IMR-90 (cell line): Measurements from ENCODE around the gene ENHO. TPM values are rescaled to one million over a fixed set of nuclear protein-coding genes. Genes with fewer than 3 reads are reported as not detected.

Experiments used
- ATAC-seq: fragments of 200-7000 bp; cut with Tn5 transposase; 2 replicates; pipeline ENCODE4 v1.9.1; 2020; ENCODE audit warnings: low read depth, mild to moderate bottlenecking, moderate library complexity
- BruUV-seq: library from RNA; stranded (reverse); fragments of 400-500 nt; replicated peaks from 2 replicates; lab custom pipeline; 2021; lab: Mats Ljungman, UMichigan
- CTCF ChIA-PET: fragments of 300-600 bp; formaldehyde crosslinking; extraction: SDS; loops from one replicate; lab custom pipeline; 2021; ENCODE audit warnings: antibody characterized with exemption; lab: Yijun Ruan, JAX
- POLR2A ChIA-PET: fragments of 300-600 bp; sonication (Branson Sonifier 250); formaldehyde crosslinking; loops from one replicate; lab custom pipeline; 2022; ENCODE audit warnings: antibody characterized with exemption; ENCODE audit not compliant: unreplicated experiment; lab: Charles Lee
- DNase-seq: peaks from one replicate; pipeline ENCODE4 v3.0.0; 2013
- H2AFZ ChIP-seq: replicated peaks from 2 replicates; pipeline ENCODE3; 2013; ENCODE audit warnings: low read length, mild to moderate bottlenecking; ENCODE audit not compliant: poor library complexity
- H2AK5ac ChIP-seq: 2 replicates; pipeline ENCODE4 v1.6.1; 2013; ENCODE audit warnings: low read depth, low read length, inconsistent platforms
- H2AK9ac ChIP-seq: replicated peaks from 2 replicates; pipeline ENCODE3; 2013; ENCODE audit warnings: mild to moderate bottlenecking, low read depth, low read length, moderate library complexity; ENCODE audit not compliant: poor library complexity
- H2BK120ac ChIP-seq: 2 replicates; pipeline ENCODE4 v1.6.1; 2013; ENCODE audit warnings: low read depth, low read length, inconsistent platforms
- H2BK15ac ChIP-seq: 3 replicates; pipeline ENCODE4 v1.6.1; 2013; ENCODE audit warnings: low read depth, low read length, inconsistent platforms
- H2BK20ac ChIP-seq: 2 replicates; pipeline ENCODE4 v1.6.1; 2013; ENCODE audit warnings: low read depth, mild to moderate bottlenecking, inconsistent platforms, low read length, moderate library complexity
- H2BK5ac ChIP-seq: 2 replicates; pipeline ENCODE4 v1.6.1; 2013; ENCODE audit warnings: mild to moderate bottlenecking, low read depth, low read length, inconsistent platforms; ENCODE audit not compliant: poor library complexity, severe bottlenecking
- H3K14ac ChIP-seq: replicated peaks from 2 replicates; pipeline ENCODE4 v1.6.1; 2013; ENCODE audit warnings: low read depth, low read length, inconsistent platforms
- H3K18ac ChIP-seq: 2 replicates; pipeline ENCODE4 v1.6.1; 2013; ENCODE audit warnings: low read depth, low read length, control low read depth
- H3K23ac ChIP-seq: 2 replicates; pipeline ENCODE4 v1.6.1; 2013; ENCODE audit warnings: low read depth, low read length, inconsistent platforms
- H3K27ac ChIP-seq: 2 replicates; pipeline ENCODE4 v1.5.1; 2013; ENCODE audit warnings: mild to moderate bottlenecking, control low read depth, low read length; ENCODE audit not compliant: insufficient read depth
- H3K27me3 ChIP-seq: 2 replicates; pipeline ENCODE4 v1.6.1; 2013; ENCODE audit warnings: low read length; ENCODE audit not compliant: control insufficient read depth, insufficient read depth
- H3K36me3 ChIP-seq: 2 replicates; pipeline ENCODE4 v1.6.1; 2013; ENCODE audit warnings: low read length, mixed read lengths; ENCODE audit not compliant: control insufficient read depth, insufficient read depth
- H3K4ac ChIP-seq: 2 replicates; pipeline ENCODE4 v1.6.1; 2013; ENCODE audit warnings: low read depth, low read length, inconsistent platforms
- H3K4me1 ChIP-seq: 2 replicates; pipeline ENCODE4 v1.6.1; 2013; ENCODE audit warnings: low read length, mixed read lengths; ENCODE audit not compliant: control insufficient read depth, insufficient read depth
- H3K4me2 ChIP-seq: 2 replicates; pipeline ENCODE4 v1.6.1; 2013; ENCODE audit warnings: low read depth, mild to moderate bottlenecking, control low read depth, low read length, moderate library complexity
- H3K4me3 ChIP-seq: 2 replicates; pipeline ENCODE4 v1.5.1; 2013; ENCODE audit warnings: low read depth, mild to moderate bottlenecking, control low read depth, low read length, moderate library complexity; ENCODE audit not compliant: insufficient read depth
- H3K56ac ChIP-seq: 2 replicates; pipeline ENCODE4 v1.6.1; 2013; ENCODE audit warnings: low read length, inconsistent platforms; ENCODE audit not compliant: insufficient read depth; ENCODE audit errors: extremely low read depth
- H3K79me1 ChIP-seq, 2 experiments: 2 replicates each; pipeline ENCODE4 v1.6.1; 2013; ENCODE audit warnings: low read length in 2 of 2, inconsistent platforms in 1 of 2, low read depth in 1 of 2
- H3K9ac ChIP-seq: 2 replicates; pipeline ENCODE4 v1.6.1; 2013; ENCODE audit warnings: low read depth, low read length, control low read depth
- H3K9me1 ChIP-seq: 2 replicates; pipeline ENCODE4 v1.6.1; 2013; ENCODE audit warnings: low read length, inconsistent platforms; ENCODE audit not compliant: insufficient read depth
- H3K9me3 ChIP-seq: 2 replicates; pipeline ENCODE4 v1.6.1; 2013; ENCODE audit warnings: low read length; ENCODE audit not compliant: control insufficient read depth, insufficient read depth
- H4K20me1 ChIP-seq: 2 replicates; pipeline ENCODE4 v1.6.1; 2013; ENCODE audit warnings: low read length, inconsistent platforms; ENCODE audit not compliant: insufficient read depth
- H4K5ac ChIP-seq: 2 replicates; pipeline ENCODE4 v1.6.1; 2013; ENCODE audit warnings: mild to moderate bottlenecking, low read depth, low read length, control low read depth
- H4K8ac ChIP-seq, 2 experiments: 2 replicates each; pipeline ENCODE4 v1.6.1; 2013; ENCODE audit warnings: low read depth in 2 of 2, low read length in 2 of 2, control low read depth in 1 of 2, inconsistent platforms in 1 of 2
- H4K91ac ChIP-seq: 2 replicates; pipeline ENCODE4 v1.6.1; 2013; ENCODE audit warnings: low read depth, low read length, inconsistent platforms; ENCODE audit not compliant: insufficient read depth
- BHLHE40 ChIP-seq: fragments of 150-350 bp; IDR thresholded peaks from 2 replicates; pipeline ENCODE4 v1.6.1; 2016; ENCODE audit warnings: mild to moderate bottlenecking, low read depth, low read length
- CEBPB ChIP-seq: IDR thresholded peaks from 2 replicates; pipeline ENCODE4 v1.6.1; 2012; ENCODE audit warnings: low read depth, low read length, improper control_type of control experiment
- MAZ ChIP-seq: IDR thresholded peaks from 2 replicates; pipeline ENCODE4 v1.6.1; 2012; ENCODE audit warnings: low read depth, mild to moderate bottlenecking, low read length, improper control_type of control experiment, moderate library complexity, borderline replicate concordance
- MXI1 ChIP-seq: IDR thresholded peaks from 2 replicates; pipeline ENCODE4 v1.6.1; 2012; ENCODE audit warnings: low read depth, mild to moderate bottlenecking, low read length, moderate library complexity, borderline replicate concordance
- WGBS, 2 experiments: methylation state at CpG; one replicate each; pipeline versions ENCODE4 v1.1.5 to v1.1.7; 2013; ENCODE audit warnings: missing lambda C conversion rate in 2 of 2; ENCODE audit not compliant: insufficient read length in 1 of 2; ENCODE audit errors: extremely low coverage in 2 of 2; 5-methylcytosine and 5-hydroxymethylcytosine counted together
- dilution Hi-C: fragments of 300-500 bp; cut with HindIII; formaldehyde crosslinking; loops from one replicate; pipeline ENCODE4 v1.14.3; 2018; ENCODE audit warnings: low sequenced_read_pairs; ENCODE audit not compliant: unreplicated experiment
- in situ Hi-C: fragments of 300-500 bp; cut with MboI; formaldehyde crosslinking; loops from 3 replicates; pipeline ENCODE4 v1.14.3; 2019; ENCODE audit warnings: low sequenced_read_pairs, inconsistent platforms, mixed read lengths
- intact Hi-C: fragments of 100-400 bp; cut with micrococcal nuclease; formaldehyde crosslinking; loops from 2 replicates; pipeline ENCODE4 v1.10.0; 2022
- polyA plus RNA-seq, 3 experiments: library from polyadenylated mRNA; depleted of rRNA; stranded (reverse); fragments of >200 nt; gene quantifications; 2 replicates each; pipeline ENCODE4 v1.2.3, GENCODE V29; 2012; ENCODE audit warnings: low replicate concordance in 1 of 3
- total RNA-seq: library from RNA; depleted of rRNA; stranded (reverse); fragments of >200 nt; gene quantifications from 2 replicates; pipeline ENCODE4 v1.2.3, GENCODE V29; 2012

ENHO gene
- total and polyA plus RNA-seq, 2 of the 4 experiments (the other 2 are of a cell fraction) = not detected

DNA sequence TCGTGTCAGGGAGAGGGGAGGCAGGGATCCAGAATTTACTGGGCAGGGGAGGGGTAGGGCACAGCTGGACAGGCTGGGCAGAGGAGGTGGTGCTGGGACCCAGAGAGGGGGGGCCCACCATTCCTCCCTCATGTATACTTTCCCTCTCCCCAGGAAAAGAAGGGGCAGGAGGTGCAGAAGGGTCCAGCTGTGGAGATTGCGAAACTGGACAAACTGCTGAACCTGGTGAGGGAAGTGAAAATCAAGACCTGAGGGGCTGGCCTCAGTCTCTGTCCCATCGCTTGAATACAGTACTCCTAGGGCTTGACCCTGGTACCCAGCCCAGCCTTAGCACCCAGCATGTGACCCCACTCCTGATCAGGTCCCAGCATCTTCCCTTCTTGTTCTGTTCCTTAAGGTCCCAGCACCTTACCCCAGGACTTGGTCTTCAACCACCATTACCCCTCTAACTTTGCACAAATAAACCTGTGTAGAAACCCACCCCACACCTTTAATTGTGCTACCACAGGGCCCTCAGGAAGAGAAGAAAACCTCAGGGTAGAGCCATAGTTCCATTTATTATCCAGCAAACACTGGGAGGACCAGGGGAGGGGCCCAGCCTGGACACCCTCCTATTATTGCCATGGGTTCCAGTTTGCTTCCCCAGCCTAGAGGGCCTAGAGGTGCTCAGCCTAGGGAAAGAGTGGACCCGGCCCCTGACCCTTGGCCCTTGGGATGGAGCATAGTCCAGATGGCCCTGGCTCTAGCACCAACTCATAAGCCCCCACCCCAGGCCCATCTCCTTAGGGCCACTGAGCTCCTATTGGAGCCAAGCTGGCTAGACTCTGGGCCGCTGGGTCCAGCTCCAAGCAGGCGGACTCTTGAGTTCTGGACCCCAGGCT lies 2.0 kb downstream of the ENHO start:
- H3K4me1 ChIP-seq = no peaks in the 10 kb centered on the region
- no peak overlapping the region for H2BK120ac ChIP-seq
- peaks cover 63% of the 10 kb centered on the region for H3K27me3 ChIP-seq
- ChIA-PET CTCF (no interaction called here), POLR2A (no interaction called here)
- TF ChIP-seq CEBPB = peak; percentile 69
- TF ChIP-seq BHLHE40 = no peak
- no peak for TF ChIP-seq MAZ
- no peak for TF ChIP-seq MXI1
- H3K9me1 ChIP-seq = no peaks in the 10 kb centered on the region
- H3K9me3 ChIP-seq = no peaks in the 10 kb centered on the region
- no peak overlapping the region for H3K56ac ChIP-seq
- no peak overlapping the region for H3K18ac ChIP-seq
- H3K36me3 ChIP-seq = no peaks in the 10 kb centered on the region
- no peak overlapping the region for H2AFZ ChIP-seq
- H3K4me2 ChIP-seq = no peak overlapping the region
- WGBS, 2 experiments = 100% methylated on average over 2 of the region's 6 CpGs; no CpG with 5 or more reads in 1 of the 2 experiments
- ATAC-seq (no peak), DNase-seq (no peak)
- no peak overlapping the region for H4K8ac ChIP-seq
- H2BK20ac ChIP-seq = no peak overlapping the region
- H2AK9ac ChIP-seq = no peak overlapping the region
- no peak overlapping the region for H3K23ac ChIP-seq
- H4K5ac ChIP-seq = no peak overlapping the region
- H3K27ac ChIP-seq = no peak overlapping the region
- no peak overlapping the region for H3K4ac ChIP-seq
- peaks cover 5% of the 10 kb centered on the region for H4K20me1 ChIP-seq
- intact Hi-C loops = no loop called here
- no peak overlapping the region for H2AK5ac ChIP-seq
- no peak overlapping the region for H4K91ac ChIP-seq
- no peak overlapping the region for H3K4me3 ChIP-seq
- dilution Hi-C loops = no loop called here
- H3K79me1 ChIP-seq = no peaks in the 10 kb centered on the region
- in situ Hi-C loops = no loop called here
- no peak overlapping the region for H2BK5ac ChIP-seq
- no peak overlapping the region for H2BK15ac ChIP-seq
- no peak overlapping the region for H3K9ac ChIP-seq
- no TSS peak for BruUV-seq
- no peak overlapping the region for H3K14ac ChIP-seq
